GM19397 (cell line): ENCODE data around the gene ITPRID2.

Source experiments
- ATAC-seq: cut with Tn5 transposase; IDR thresholded peaks from one replicate; pipeline ENCODE4 v1.9.1; 2021; ENCODE audit warnings: mild to moderate bottlenecking, moderate library complexity; ENCODE audit not compliant: unreplicated experiment

Gene ITPRID2

DNA sequence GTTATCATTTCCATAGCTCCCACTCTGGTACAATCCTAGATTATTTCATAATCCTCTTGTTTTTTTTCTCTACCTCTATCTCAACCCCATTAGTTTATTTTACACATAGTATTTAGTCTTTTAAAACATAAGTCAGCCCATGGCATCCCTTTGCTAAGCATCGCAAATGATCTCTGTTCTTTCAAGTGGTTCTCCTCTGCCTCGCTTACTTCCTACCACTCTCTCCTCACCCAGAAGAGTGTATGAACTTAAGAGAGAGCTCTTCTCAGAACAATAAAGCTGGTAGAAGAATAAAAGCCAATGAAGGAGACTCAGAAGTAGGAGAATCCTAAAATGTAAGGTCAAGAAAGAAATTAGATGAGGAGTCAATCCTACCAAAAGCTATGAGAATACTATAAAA lies 12.2 kb upstream of the ITPRID2 start:
- no peak for ATAC-seq

DNA sequence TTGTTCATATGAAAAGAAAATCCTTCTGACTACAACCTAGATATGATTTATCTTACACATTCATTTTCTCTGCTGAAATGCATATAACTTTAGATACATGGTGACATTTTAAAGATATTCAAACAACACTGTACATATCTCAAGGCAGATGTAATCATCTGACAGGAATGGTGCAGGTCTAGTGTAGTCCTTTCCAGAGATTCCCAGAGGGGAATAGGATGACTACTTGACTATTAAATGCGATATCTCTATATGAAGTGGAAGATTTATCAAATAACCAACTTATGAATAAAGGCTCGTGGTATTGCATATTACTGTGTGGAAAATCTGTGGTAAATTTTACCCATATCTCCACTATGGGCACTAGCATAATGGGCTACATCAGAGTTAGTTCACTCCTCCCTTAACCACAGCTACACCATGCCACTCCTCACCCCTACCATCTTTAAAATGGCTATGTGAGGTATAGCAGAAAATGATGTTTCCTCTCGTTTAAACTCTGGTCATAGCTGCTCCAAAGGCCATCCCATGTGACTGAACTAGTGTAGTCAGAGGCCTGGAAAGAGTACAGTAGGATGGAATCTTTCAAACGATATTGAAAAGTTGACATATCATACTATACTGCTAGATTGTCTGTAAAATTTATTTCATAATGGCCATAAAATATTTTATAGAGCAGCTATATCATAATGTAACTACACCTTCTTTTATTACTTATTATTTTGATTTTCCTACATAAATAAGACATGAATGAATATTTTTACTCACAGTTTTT lies 9.1 kb upstream of the ITPRID2 start:
- no peak for ATAC-seq

DNA sequence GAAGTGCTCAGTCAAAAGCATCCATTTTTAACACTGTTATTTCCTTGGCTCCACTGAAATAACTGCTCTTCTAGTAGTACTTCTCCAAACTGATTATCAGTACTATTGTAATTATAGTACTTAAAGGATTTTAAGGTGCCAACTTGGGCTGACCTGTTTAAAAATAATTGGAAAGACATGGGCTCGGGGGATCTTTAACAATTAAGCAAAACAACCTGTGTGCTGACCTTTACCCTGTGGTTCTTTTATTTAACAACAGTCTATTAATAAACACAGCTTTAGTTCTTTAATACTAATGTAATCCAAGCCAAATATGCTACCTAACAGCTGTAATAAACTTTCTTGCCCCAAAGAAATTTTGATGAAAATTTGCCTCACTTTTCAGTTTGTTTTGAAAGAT lies 6.9 kb upstream of the ITPRID2 start:
- no peak for ATAC-seq

DNA sequence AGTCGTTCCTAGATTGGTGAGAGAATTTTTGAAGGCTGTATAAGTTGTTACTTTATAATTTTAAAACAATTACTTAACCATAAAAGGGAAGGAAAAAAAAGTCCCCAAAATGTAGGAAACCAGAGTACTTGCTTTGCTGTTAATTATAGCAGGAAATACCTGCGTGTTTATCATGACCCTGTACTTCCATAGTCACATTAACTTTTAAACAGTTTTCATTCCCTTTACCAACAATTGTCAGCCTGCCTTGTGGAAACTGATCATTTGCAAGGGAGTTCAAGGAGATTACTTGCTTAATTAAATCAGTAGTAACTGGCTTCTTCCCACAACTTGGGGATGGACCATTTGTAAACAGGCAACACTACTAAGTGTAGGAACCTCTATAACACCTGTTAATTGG lies 6.4 kb upstream of the ITPRID2 start:
- ATAC-seq = no peak

DNA sequence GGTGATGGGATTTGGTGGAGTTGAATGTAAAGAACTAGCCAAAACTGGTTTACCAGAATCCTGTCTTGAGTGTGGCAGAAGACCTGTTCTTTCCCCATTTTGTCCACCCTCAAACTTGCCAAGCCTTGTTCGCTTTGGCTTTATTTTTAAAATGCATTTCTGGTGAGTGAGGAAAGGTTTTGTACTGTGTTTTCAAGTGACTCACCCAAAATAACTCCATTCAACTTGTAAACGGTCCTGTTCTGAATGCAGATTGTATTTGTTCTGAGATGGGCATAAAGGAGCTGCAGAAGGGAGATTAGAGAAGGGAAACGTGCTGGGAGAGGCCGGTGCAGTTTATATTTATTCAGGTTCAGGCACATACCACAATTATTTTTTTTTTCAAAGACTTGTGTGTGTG lies 5.3 kb upstream of the ITPRID2 start:
- no peak for ATAC-seq

DNA sequence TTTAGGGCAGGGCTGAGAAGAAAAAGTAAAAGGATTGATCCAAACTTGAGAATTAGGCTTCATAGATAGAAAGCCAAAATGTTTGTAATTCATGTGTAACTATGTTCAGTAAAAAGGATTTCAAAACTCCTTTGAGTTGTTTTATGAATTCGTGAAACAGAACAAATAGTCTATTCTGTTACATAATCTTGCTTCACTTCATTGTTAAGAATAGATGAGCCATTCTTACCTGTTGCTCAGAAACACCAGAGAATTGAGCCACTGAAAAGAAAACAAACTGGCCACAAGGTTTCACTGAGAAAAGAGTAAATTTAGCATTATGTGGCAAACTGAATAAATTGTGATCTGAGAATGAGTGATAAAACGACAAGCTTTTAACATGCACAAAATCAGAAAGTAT lies 4.5 kb upstream of the ITPRID2 start:
- no peak for ATAC-seq

DNA sequence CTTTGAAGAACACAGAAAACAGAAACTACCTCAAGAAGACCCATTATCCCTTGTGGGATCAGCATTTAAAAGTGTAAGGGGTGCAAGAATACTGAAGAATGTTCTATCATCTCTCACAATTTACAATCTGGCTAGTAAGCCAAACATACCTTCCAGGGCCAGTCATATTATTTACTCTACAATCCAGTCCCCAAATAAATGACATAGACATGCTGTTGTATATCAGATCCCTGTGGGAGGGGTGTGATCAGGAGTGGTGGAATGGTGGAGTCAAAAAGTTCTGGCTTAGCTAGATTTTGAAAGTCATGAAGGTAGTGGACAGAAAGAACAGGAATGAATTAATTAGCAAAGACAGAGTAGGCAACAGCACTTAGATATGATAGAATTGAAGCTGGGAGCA lies 1.8 kb upstream of the ITPRID2 start:
- ATAC-seq = no peak

DNA sequence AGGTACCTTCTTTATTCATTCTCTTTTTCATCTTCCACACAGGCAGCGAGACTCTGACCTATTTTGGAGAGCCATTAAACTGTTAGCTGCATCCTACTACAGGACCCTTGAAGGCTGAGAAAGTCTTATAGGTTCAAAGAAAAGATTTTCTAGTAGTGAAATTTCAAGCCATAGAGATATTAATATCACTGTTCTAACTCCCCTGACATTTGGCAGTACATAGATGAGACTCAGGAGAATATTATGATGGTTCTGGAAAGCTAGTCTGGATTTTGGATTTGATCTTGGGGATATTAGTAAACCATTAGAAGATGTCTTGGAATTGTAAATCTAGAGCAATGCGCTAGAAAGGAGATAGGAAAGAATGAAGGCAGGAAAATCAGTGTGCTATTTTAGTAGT lies 1.3 kb upstream of the ITPRID2 start:
- ATAC-seq = no peak

DNA sequence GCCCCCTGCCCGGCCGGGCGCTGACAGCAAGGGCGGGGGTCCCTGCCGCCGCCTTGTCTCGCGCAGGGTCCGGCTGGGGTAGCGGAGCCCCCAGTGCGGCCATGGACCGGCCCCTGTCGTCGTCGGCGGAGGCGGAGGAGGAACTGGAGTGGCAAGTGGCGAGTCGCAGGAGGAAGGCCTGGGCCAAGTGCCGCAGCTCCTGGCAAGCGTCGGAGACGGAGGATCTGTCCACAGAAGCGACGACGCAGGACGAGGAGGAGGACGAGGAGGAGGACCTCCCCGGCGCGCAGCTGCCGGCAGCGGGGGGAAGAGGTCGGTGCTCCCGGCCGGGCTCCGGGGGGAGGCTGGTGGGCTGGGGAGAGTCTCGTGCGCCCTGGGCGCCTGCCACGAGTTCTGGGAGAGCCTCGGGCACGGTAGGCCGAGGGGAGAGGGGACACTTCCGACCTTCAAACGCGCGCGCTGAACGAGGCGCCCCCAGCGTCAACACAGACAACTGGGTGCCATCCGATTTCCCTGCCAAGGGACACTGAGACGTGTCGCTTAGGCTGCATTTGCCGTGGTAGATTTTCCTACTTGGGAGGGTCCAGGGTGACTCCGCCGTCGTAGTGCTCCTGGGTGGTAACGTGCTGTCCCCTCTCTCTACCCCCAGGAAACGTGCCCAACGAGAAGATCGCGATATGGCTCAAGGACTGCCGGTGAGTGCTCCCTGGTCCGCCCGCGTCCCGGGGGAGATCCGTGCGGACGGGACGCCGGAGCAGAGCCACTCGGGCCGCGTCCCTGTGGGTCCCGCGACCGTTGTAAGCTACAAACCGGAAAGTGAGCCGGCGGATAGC lies 652 bp downstream of the ITPRID2 start:
- peak; percentile 47 for ATAC-seq

DNA sequence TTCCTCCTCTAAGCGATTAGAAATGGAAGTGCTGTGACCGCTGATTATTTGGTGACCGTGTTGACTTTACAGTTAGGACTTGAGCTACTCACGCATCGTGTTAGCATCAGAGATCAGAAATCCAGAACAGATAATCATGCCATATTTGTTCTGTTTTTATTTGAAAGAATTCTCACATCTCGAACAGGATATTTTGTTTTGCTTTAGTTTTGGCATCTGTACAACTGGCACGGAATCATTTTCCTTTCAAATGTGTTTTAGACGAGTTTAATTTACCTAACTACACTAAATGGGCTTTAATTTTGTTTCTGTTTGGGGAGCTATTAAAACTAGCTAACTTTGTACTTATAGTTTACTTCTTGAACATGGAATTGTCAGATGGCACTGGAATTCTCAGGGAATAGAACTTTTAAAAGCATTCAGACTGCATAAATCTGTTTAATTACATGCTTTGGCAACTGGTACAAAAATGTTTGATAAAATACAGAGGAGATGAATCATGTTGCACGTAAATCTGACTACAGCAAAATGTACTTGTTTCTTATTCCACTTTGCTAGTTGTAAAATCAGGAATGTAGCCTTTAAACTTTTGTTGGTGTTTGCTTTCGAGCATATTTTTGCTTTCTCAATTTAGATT lies 1.4 kb downstream of the ITPRID2 start:
- no peak for ATAC-seq

DNA sequence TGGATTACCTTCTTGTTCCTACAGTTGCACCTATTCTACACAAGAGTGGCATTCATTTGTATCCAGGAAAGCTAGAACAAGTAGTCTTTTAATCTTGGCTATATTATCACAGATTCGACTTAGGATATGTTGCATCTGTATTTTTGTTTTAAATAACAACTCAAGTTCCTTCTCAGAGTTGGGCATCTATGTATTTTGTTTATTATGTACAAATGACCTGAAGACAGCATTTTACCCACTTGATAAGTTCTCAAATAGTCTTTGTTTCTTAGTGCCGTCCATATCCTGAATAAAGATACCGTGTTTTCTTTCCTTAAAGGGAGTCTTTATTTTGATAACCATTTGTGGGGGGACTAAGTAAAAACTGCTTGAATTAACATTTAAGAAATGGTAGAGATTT lies 2.9 kb downstream of the ITPRID2 start:
- ATAC-seq = no peak

DNA sequence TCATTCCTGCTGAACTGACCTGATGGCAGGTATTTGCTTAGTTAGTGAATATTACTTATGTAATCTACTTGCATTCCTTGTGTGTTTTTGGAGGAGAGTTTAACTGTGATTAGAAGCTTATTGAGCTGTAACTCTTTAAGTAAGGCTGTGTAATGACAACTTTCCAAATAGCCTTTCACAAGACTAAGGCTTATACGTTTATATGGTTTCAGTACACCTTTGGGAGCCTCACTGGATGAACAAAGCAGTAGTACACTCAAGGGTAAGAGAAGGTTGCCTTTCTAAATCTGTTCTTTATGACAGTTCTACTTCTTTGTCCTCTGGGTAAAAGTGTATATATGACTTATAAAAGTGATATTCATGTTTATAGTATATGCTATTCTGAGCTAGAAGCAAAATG lies 4.3 kb downstream of the ITPRID2 start:
- ATAC-seq = no peak

DNA sequence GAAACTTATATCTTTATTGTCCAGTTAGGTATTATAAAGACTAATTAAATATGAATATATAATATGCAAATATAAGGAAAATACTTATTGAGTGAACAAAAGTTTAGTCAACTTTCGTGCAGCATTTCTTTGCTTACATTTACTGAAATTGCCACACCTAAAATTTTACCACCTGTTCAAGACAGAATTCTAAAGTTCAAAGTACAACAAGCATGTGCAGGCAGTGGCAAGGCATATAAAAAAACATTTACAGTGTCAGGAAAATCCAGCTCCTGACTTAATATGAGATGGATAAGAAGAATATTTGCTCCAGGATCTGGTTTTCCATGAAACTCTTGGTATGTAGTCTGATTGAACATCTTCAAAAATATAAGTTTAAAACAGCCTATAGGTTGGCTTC lies 4.8 kb downstream of the ITPRID2 start:
- no peak for ATAC-seq

DNA sequence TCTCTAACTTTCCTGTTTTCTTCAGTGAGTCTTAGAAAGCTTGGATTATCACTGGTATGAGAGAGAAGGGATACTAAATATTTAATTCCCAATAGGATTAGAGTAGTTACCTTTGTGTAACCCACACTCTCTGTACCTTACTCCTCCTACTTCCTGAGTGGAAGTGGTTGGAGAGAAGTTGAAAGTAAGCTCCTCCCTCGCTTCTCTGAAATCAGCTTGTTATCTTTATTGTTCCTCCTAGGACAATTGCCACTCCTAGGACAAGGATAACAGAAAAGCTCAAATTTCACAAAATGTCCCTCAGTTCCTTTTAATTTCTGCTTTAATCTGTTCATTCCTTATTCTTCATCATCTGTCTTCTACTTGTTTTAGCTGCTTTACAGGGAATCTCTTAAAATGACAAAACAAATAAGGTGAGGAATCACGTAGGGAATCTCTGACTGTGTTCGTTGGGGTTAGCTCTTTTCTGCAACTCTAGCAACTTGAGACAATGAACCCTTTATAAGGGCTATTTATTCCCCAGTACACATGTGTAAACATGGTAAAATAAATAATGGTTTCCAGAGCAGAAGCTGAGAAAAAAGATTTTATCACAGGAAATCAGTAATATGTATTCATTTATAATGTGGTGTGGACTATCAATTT lies 8.6 kb downstream of the ITPRID2 start:
- no peak for ATAC-seq

DNA sequence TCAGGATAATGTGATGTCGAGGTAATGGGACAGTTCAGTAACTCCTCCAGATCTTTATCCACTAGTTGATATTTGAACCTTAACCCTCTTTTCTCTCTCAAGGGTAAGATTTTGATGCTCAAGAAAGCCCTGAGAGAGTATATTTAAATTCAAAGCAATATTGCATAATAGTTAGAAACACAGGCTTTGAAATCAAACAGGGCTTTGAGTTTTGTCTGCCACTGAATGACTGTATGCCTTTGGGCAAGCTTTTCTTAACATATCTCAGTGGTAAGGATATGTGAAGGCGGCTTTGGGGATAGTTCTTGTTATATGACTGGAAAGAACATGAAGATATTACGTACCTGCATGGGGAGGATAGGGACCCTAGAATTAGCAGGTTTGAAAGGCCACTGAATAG lies 11.1 kb downstream of the ITPRID2 start:
- no peak for ATAC-seq

DNA sequence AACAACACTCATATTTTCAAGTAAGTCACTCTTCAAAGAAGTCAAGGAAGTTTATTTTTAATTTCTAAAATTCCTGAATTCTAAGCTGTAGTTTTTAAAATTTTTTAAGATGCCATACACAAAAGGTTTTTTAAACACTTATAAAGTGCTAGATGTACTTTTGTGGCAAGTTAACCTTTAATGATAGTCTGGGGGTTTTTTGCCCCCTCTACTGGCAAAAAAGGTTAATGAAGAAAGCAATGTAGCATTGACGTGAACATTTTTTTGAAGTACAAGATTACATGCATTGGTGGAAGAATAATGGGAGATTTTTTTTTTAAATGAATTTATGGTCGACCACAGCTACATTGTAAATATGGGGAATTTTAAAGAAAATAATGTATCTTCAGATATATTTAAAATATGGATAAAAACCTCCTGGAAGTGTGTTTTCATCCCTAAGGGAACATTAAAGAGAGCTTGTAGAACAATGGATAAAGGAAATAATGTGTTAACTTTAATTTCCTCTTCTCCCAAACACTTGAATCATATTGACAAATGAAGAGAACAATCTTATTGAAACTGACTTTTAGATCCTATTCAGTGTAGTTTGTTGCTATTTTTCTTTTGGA lies 12.6 kb downstream of the ITPRID2 start:
- no peak for ATAC-seq

DNA sequence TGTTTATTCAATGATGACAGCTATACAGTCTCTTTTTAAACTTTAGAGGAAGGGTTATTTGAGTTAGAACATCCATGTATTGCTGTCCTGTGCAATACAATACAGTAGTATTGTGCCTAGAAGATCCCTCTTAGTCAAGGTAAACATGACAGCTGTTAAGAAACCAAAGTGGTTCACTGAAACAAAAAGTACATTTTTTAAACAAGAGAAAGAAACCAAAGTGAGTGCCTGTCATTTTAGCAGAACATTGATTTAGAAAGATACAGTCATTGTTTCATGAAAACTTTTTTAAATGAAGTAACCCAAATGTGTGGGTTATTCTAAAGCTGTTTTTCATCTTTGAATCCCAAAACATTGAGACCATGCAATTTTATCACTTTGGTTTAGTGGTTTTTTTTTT lies 15.5 kb downstream of the ITPRID2 start:
- no peak for ATAC-seq

DNA sequence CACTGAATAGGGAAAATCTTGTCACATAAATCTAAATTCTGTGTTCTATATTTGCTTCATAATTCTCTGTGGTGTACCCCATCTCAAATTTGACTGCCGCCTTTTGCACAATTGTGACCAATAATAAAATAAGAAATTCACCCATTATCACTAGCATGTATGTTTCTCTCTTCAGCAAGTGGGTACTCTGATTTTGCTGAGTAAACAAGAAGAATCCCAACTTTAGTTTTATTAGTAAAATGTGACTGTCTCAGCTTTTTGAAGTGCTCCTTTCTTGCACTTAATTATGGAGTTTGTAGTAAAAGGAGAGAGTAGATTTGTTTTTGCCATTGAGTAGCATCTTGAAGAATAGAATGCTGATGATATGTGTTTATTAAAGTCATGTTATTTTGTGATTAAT lies 16.1 kb downstream of the ITPRID2 start:
- ATAC-seq = no peak

DNA sequence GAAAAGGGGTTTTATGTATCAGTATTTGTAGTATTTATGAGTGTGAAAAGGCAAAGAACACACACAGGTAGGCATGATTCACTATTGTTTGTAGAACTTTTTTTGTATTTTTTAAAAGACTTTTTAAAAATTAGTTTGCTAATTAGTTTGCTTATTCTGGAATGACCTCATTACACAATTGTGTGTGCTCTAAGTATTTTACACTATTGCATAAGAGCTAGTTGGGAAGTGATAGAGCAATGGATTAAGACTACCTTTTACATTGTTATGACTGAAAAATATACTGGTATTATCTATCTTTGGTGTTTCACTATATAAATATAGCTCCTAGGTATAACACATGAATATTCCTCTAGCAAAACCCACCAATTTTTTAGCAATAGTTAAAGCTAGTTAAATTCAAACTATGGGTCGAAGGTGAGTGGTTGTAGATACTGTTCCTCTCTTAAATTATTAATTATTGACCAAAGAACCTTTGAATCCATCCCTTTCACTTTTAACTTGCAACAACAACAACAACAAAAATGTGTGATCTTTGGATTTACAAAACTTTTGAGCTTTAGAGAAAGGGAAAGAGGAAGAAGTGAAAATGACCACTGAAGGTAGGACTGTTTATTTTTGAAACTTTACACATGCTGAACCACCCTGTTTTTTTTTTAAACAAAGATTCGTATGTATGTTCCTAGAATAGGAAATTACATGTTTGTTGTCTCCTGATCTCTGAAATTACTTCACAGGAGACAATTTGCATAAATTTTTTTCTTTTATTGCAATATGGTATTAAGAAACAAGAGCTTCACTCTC lies 18.7 kb downstream of the ITPRID2 start:
- ATAC-seq = no peak

DNA sequence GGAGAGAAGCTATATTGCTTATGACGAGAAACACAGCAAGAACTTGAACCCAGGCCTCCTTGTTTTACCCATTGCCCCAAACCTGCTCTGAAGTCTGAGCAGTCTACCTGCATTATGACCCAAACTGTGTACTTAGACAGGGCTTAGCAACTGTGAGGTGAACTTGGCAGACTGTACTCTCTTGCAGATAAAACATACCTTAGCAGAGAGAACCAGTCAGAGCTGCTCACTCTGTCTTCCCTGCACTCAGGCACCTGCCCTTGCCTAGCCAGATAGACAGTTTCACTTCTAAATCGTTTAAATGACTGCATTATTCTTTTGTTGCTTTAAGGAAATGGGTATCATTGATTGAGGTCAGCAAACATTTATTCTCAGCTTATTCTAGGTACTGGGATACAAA lies 20.3 kb downstream of the ITPRID2 start:
- no peak for ATAC-seq
